Putamen (tissue), 1 donor: ENCODE results near the gene PARP15.
"Not testable (repeated sequence)": the region's sequence is repeated elsewhere in the genome, so short reads cannot be mapped to it uniquely, and the experiment has no call there.

Source experiments
- DNase-seq: peaks from one replicate; pipeline ENCODE4 v3.0.0-alpha.2; 2016; ENCODE audit warnings: low spot score

Gene PARP15

DNA sequence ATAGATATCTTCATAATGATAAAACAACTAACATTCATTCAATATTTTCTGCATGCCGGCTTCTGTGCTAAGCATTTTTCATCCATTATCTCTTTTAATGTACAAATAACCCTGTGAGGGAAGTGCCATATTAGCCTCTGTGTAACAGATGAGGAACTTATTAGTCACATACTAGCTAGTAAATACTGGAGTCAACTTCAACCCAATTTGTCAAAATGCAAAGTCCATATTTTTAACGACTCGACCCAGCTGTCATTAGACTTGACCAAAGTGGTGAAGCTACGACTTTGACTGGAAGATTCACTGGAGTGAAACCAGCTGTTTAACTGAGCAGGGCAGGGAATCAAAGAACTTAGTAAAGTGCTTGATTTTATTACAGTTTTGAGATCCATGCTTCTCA lies 41.6 kb downstream of the PARP15 start:
- no peak for DNase-seq

DNA sequence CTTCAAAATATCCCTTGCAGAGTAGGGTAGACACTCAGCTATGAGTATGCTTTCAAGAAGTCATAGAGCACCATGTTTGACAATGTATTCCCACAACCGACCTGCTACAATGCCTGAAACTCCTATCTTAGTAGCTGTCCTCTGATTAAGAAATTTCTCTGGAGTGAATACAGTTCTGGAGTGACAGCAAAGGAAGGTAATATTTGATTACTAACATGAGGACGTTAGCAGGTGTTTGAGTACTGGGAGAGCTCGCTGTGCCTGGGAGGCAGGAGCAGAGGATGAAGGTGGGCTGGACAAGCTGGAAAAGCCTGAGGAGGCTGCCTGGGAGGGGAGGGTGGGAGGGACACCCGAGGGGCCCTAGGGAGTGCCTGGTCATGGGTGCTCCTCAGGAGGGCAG lies 42.9 kb downstream of the PARP15 start:
- no peak for DNase-seq

DNA sequence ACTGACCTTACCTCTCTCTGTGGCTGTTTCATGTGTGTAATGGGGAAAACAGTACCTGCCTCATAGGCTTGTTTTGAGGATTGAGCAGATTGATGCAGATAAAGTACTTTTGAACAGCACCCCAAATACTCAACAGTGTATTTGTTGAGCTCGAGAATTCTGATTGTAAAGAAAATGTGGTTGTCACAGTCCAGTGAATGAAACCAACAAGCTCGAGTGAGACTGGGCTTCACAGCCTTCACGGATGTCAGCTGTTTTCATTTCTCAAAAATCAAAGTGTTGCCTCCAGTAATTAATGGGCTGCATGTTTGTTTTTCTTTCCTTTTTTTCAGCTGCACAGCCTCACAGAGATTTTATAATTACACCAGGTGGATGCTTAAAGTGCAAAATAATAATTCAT lies 43.7 kb downstream of the PARP15 start:
- DNase-seq = no peak

DNA sequence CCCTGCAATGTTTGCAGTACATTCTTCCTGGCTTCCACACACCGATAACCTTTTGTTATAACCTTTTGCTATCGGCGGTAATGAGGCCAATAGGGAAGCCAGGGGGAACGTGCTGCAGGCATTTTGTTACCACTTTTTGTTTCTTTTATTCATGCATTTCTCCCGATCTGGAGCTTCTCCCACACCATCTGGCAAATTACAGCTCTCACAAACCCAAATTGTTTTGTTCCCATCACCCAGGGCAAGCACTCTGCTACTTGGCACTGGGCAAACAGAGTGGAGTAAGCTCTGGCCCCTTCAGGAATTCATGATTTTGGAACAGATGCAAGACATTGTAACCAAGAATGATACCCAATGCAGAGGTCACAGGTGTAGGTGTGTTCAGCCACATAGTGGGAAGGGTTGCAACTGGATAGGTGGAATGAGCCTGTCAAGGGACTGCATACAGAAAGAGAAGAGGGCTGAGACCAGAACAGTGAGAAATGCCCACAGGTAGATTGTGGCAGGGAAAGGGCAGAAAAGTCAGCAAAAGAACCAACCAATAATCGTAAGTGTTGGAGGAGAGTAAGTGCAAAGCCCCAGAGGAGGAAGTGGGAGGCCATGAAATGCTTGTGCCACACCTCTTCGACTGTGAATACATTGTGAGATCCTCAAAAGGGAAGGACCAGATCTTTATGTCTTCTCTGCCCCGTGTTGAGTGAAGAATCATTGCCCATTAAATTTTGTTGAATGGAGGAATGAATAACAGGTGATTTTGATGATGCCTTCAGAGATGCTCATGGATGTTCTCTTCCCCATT lies 45.8 kb downstream of the PARP15 start:
- DNase-seq = no peak

DNA sequence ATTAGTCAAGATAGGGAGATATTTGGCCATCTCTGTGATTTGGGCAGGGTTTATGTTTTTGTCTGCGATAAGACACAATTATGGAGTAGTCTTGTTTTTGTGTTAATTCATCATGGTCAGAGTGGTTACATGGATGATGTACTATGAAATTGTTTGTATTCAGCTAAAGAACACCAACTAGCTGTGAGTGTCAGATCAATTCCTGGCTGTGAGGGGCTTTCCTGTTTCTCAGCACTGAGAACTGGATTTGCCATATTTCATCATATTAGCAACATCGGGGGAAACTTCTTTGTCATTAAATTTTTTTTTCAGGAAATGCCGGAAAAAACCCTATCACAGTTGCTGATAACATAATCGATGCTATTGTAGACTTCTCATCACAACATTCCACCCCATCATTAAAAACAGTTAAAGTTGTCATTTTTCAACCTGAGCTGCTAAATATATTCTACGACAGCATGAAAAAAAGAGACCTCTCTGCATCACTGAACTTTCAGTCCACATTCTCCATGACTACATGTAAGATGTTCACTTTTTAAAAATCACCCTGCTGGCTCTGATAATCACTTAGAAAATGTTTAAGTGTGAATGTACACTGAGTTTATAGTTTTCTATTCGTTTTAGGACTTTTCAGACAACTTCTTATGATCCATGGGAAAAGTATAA lies 49.2 kb downstream of the PARP15 start:
- no peak for DNase-seq

DNA sequence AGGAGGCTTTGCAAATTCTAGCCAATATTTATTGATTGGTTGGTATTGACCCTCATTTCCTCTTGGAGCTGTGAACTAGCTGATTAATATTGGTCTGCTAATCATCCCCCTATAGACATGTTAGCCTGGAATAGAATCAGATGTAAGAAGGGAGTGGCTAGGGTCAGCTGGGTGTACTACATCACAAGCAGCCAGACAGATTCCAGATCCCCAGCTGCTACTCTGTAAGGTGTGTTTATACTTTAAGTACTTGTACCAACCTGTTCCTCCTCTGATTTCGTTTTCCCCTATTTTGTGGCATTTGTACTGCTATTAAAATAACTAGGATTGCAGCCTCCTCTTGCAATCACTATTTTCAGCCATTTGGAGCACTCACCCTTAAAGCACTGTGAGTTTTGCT lies 49.9 kb downstream of the PARP15 start:
- DNase-seq = no peak

DNA sequence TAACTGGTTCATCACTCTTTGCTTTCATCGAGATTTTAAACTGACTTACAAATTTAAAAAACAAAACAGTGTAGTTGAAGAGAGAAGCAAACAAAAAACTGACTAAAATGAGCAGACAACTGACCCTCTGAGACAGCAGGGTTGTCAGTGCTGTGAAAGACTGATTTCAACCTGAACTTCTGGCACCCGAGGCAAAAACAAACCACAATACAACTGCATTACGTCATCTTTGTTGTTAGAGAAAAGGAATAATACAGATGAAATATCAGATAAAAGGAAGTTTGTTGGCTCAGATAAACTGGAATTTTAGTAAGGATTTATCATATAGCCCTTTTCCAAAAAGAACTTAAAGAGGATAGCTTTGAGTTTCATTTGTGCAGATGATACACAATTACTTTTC lies 51.1 kb downstream of the PARP15 start:
- DNase-seq = no peak

DNA sequence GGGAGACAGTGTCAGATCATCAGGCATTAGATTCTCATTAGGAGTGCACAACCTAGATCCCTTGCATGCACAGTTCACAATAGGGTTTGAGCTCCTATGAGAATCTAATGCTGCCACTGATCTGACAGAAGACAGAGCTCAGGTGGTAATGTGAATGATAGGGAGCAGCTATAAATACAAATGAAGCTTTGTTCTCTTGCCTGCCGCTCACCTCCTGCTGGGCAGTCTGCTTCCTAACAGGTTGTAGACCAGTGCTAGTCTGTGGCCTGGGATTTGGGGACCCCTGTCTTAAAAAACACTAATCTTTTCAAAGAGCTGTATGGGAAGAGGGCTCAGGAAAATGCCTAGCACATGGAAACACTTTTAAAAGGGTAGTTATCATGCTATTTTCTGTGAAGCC lies 52.3 kb downstream of the PARP15 start:
- no peak for DNase-seq

DNA sequence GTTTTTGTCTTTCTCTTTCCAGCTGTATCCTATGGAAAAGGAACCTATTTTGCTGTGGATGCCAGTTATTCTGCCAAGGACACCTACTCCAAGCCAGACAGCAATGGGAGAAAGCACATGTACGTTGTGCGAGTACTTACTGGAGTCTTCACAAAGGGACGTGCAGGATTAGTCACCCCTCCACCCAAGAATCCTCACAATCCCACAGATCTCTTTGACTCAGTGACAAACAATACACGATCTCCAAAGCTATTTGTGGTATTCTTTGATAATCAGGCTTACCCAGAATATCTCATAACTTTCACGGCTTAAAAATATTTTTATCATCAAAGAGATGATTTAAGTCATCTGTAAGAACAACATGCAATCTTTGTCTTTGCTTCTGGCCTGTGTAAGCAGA lies 58.3 kb downstream of the PARP15 start:
- DNase-seq = no peak

DNA sequence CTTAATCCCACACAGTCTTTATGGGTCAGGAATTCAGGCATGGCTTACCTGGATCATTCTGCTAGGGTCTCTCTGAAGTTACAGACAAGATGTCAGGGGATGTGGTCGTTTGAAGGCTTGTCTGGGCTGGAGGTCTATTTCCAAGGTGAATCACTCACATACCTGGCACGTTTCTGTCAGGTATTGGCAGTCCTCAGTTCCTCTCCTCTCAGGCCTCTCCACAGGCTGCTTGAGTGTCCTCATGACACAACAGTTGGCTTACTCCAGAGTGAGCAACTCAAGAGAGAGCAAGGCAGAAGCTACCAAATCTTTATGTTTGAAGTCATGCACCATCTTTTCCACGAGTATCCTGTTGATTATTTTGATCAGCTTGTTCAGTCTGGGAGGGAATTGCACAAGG lies 59.2 kb downstream of the PARP15 start:
- DNase-seq = no peak

DNA sequence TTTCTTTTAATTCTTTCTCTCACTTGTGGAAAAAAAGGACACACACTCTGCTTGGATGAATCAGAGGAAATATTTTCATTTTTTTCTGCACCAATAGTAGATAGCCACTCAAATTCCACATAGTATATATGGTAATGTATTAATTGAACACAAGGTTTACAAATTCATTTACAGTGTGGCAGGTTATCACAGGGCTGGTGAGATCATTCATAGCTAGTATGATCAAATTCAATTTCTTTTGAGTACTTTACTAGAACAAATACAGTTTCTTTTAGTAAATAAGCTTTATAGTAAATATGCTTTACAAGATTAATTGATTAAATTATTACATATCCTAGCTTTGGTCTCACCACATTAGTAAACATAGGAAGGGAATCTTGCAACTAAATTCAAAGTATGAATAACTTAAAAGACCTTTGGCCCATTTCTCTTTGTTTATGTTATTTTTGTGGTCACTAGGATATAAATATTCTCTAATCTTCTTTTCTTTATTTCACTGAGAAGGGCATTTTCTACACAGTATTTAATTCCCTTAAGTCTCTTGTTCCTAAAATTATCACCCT lies 63.1 kb downstream of the PARP15 start:
- DNase-seq = no peak

DNA sequence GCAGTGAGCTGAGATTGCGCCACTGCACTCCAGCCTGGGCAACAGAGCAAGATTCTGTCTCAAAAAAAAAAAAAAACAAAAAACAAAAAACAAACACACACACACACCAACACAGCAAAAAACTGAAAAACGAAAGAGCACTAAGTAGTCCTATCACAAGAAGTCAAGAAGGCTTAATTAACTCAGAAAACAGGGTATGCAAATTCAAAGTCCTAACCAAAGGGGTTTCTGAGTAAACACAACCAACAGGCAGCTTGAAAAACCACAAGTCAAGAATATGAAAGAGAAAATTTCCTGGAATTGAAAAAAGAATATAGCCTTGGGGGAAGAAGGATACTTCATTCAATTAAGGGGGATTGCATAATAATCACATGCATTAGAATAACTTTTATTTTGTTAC lies 65.5 kb downstream of the PARP15 start:
- DNase-seq = no peak

DNA sequence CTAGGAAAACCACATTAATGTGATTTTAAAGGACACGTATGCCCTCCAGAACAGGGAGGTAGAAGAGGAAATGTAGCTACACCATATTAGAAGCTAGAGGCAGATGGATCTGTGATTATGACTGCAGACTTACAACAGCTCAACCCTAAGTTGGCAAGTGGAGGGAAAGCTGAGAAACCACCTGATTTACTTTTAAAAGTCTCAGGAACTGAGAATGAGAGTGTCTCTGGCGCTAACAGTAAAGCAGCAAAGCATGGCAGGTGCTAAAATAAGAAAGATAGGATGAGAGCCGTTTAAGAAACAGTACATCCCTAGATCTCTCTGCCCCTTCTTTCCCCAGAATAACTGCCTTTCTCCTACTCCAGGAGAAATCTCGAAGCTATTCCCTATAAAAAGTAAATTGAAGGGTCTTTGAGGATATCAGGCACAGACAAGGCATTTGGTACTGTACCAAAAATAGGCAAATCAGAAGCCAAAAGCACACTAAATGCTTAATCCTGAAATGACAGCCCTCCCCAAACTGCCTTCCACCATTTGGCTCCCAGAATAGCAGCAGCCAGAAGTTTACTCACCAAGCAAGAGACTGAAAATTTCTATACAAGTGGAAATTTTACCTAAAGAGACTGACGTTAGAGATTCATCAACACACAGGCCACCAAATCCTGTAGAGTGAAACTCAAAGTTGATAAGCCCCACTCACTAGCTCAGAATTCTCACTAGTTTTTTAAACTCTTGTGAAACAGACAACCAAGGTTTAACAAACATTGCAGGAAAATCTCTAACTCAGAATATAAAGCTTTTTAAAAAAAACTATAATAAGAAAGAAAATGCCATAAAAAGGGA lies 68.9 kb downstream of the PARP15 start:
- DNase-seq = no peak

DNA sequence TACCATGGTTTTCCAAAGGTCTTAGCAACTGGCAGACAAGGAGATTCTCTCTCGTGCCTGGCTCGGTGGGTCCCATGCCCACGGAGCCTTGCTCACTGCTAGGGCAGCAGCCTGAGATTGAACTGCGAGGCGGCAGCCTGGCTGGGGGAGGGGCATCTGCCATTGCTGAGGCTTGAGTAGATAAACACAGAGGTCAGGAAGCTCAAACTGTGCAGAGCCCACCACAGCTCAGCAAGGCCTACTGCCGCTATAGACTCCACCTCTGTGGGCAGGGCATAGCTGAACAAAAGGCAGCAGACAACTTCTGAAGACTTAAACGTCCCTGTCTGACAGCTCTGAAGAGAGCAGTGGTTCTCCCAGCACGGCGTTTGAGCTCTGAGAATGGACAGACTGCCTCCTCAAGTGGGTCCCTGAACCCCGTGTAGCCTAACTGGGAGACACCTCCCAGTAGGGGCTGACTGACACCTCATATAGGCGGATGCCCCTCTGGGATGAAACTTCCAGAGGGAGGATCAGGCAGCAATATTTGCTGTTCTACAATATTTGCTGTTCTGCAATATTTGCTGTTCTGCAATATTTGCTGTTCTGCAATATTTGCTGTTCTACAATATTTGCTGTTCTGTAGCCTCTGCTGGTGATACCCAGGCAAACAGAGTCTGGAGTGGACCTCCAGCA lies 73.9 kb downstream of the PARP15 start:
- not testable (repeated sequence) for DNase-seq

DNA sequence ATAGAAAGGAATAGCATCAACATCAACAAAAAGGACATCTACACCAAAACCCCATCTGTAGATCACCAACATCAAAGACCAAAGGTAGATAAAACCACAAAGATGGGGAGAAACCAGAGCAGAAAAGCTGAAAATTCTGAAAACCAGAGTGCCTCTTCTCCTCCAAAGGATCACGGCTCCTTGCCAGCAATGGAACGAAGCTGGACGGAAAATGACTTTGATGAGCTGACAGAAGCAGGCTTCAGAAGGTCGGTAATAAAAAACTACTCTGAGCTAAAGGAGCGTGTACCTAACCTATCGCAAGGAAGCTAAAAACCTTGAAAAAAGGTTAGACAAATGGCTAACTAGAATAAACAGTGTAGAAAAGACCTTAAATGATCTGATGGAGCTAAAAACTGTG lies 74.5 kb downstream of the PARP15 start:
- DNase-seq = not testable (repeated sequence)

DNA sequence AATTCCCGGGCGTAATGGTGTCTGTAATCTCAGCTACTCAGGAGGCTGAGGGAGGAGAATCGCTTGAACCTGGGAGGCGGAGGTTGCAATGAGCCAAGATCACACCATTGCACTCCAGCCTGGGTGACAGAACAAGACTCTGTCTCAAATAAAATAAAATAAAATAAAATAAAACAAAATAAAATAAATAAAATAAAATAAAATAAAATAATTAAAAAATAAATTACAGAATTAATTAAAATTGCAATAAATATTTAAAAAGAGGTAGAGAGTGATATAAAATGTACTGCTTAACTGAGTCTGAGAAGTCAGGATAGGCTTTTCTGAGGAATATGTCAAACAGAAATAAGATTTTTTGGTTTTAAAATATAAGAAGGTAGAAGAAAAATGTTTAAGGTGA lies 80.9 kb downstream of the PARP15 start:
- not testable (repeated sequence) for DNase-seq

DNA sequence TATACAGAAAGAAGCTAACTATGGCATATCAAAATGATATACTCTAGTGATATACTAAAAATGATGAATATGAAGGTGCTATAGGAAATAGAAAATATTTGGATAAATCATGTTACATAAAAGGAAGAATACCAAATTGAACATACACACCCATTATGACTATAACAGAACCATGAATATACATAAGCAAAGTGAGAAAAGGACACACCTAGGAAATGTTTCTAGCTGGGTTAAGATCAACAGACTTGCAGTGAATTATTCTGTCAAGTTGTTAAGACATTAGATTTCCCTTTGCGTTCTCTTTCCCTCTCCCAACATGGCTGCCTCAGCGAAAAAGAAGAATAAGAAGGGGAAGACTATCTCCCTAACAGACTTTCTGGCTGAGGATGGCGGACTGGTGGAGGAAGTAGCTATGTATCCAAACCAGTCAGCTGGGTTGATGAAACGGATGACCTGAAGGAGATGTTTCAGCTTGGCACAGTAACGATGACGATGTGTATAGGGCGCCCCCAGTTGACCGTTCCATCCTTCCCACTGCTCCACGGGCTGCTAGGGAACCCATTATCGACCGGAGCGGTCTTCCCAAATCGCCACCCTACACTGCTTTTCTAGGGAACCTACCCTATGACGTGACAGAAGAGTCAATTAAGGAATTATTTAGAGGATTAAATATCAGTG lies 83.0 kb downstream of the PARP15 start:
- DNase-seq = no peak

DNA sequence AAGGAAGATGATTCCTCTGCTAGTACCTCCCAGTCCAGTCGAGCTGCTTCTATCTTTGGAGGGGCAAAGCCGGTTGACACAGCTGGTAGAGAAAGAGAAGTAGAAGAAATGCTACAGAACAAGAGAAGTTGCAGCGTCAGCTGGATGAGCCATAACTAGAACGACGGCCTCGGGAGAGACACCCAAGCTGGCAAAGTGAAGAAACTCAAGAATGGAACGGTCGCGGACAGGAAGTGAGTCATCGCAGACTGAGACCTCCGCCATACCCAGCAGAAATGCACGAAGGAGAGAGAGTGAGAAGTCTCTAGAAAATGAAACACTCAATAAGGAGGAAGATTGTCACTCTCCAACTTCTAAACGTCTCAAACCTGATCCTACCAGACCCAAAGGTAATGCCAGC lies 84.2 kb downstream of the PARP15 start:
- DNase-seq = no peak

DNA sequence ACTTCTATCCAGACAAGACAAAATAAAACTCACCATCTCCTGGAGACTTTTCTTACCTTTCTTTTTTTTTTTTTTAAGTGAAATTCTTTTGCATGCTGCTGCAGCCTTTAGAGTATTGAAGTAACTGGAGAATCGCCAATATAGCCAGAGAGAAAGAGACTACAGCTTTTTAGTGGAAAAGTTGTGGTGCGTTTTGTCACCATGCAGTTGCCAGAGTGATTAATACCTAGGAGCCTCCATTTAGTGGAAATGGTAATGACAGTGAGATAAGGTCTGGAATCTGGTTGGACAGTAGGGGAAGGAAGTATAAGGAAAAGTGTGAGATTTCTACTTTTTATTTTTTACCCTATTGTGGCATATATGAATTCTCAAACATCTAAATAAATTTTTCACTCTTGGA lies 85.1 kb downstream of the PARP15 start:
- no peak for DNase-seq

DNA sequence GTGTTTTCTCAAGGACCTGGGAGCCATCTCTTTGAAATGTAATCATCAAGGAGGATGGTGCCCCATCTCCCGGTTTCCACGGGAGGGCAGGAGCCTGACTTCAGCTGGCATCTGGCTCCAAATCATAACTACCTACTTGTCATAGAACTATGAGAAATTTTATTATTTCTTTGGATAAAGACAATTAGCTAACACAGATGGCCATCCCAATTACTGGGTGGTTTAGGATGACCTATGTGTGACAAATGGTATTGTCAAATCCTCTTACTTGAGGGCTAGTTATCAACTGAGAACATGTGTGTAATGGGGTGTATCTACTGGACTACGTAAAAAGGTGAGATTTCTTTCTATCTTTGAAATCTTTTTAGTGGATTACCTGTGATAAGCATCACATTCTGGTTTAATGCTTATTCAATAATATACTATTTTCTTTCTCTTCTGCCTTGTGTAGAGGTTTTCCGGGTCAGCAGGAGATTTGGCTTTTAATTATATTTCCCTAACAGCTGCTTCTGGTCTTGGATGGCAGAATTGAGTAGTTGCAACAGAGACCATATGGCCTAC lies 87.9 kb downstream of the PARP15 start:
- DNase-seq = no peak

DNA sequence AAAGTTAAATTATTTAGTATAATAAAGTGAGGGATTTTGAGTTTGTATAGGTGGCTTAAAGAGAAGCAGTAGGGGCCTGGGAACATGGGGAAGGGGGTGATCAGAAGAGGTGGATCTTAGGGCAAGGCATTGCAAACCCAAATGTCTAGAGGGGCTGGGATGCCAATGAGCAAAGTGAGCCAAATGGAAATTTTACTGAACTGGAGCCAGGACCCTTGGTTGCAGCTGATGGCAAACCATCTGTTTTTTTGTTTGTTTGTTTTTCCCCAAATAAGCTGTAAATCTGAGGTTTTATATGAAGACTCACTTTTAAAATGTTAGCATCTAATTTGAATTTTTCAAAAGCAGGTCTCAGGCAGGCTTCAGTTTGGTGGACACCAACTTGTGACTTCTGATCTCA lies 88.4 kb downstream of the PARP15 start:
- DNase-seq = no peak
